HUES64 (cell line): ENCODE measurements around the gene MOB3C.

Experiments
- H3K27ac ChIP-seq: 2 replicates; pipeline ENCODE4 v1.7.0; 2013; ENCODE audit warnings: low read depth, low read length, inconsistent platforms
- H3K27me3 ChIP-seq: 2 replicates; pipeline ENCODE4 v1.6.1; 2013; ENCODE audit warnings: mild to moderate bottlenecking, low read length; ENCODE audit not compliant: insufficient read depth
- H3K36me3 ChIP-seq: 2 replicates; pipeline ENCODE4 v1.6.1; 2013; ENCODE audit warnings: mild to moderate bottlenecking, low read length; ENCODE audit not compliant: insufficient read depth
- H3K4me1 ChIP-seq: 2 replicates; pipeline ENCODE4 v1.6.1; 2013; ENCODE audit warnings: mild to moderate bottlenecking, low read length, moderate library complexity; ENCODE audit not compliant: insufficient read depth
- H3K4me3 ChIP-seq: 2 replicates; pipeline ENCODE4 v1.5.1; 2013; ENCODE audit warnings: mild to moderate bottlenecking, low read length, moderate library complexity
- H3K9ac ChIP-seq: 2 replicates; pipeline ENCODE4 v1.6.1; 2013; ENCODE audit warnings: mild to moderate bottlenecking, low read depth, low read length
- H3K9me3 ChIP-seq: 2 replicates; pipeline ENCODE4 v1.6.1; 2013; ENCODE audit warnings: low read depth, low read length; ENCODE audit not compliant: insufficient read depth
- WGBS: fragments of 150-250, 120-280 bp; methylation state at CpG from one replicate; pipeline ENCODE4 v1.1.7; 2013; ENCODE audit warnings: missing lambda C conversion rate; 5-methylcytosine and 5-hydroxymethylcytosine counted together

Gene MOB3C

GRCh38 chr1:46589529-46589928 lies 27.1 kb downstream of the MOB3C start:
- H3K9ac ChIP-seq = no peak overlapping the region
- no peak overlapping the region for H3K27ac ChIP-seq
- no peaks in the 10 kb centered on the region for H3K27me3 ChIP-seq
- no peak overlapping the region for H3K4me3 ChIP-seq
- 91% methylated on average over 3 of the region's 3 CpGs for WGBS
- no peaks in the 10 kb centered on the region for H3K4me1 ChIP-seq
- H3K9me3 ChIP-seq = no peaks in the 10 kb centered on the region
- peaks cover 13% of the 10 kb centered on the region; the same call in 1 of the 2 replicates for H3K36me3 ChIP-seq

- WGBS = 94% methylated on average over 7 of the region's 7 CpGs
- Histone ChIP-seq H3K27me3 (no peaks in the 10 kb centered on the region), H3K9ac (no peak overlapping the region), H3K27ac (no peak overlapping the region), H3K4me1 (peaks cover 6% of the 10 kb centered on the region; the same call in 1 of the 2 replicates), H3K4me3 (no peak overlapping the region), H3K36me3 (peaks cover 8% of the 10 kb centered on the region), H3K9me3 (no peaks in the 10 kb centered on the region)
Measured at GRCh38 chr1:46587069-46587468, 29.5 kb downstream of the MOB3C start.

GRCh38 chr1:46585312-46585938 lies 31.2 kb downstream of the MOB3C start:
- no peaks in the 10 kb centered on the region for H3K9me3 ChIP-seq
- no peak overlapping the region for H3K4me3 ChIP-seq
- WGBS = 95% methylated on average over 12 of the region's 12 CpGs
- no peak overlapping the region for H3K9ac ChIP-seq
- H3K4me1 ChIP-seq = peaks cover 6% of the 10 kb centered on the region; the same call in 1 of the 2 replicates
- no peak overlapping the region for H3K27ac ChIP-seq
- no peaks in the 10 kb centered on the region for H3K27me3 ChIP-seq
- peaks cover 3% of the 10 kb centered on the region for H3K36me3 ChIP-seq

- no peaks in the 10 kb centered on the region for H3K27me3 ChIP-seq
- no peaks in the 10 kb centered on the region for H3K9me3 ChIP-seq
- no peak overlapping the region for H3K9ac ChIP-seq
- no peak overlapping the region for H3K27ac ChIP-seq
- peaks cover 7% of the 10 kb centered on the region; the same call in 1 of the 2 replicates for H3K36me3 ChIP-seq
- 75% methylated on average over 5 of the region's 5 CpGs for WGBS
- peaks cover 6% of the 10 kb centered on the region; the same call in 1 of the 2 replicates for H3K4me1 ChIP-seq
- H3K4me3 ChIP-seq = no peak overlapping the region
Measured at GRCh38 chr1:46583494-46583893, 33.1 kb downstream of the MOB3C start.

- WGBS = 94% methylated on average over 7 of the region's 7 CpGs
- Histone ChIP-seq H3K9ac (no peak overlapping the region), H3K27me3 (no peaks in the 10 kb centered on the region), H3K4me3 (no peak overlapping the region), H3K9me3 (no peaks in the 10 kb centered on the region), H3K4me1 (peaks cover 6% of the 10 kb centered on the region; the same call in 1 of the 2 replicates), H3K36me3 (peaks cover 7% of the 10 kb centered on the region; the same call in 1 of the 2 replicates), H3K27ac (no peak overlapping the region)
Measured at GRCh38 chr1:46582972-46583371, 33.6 kb downstream of the MOB3C start.

GRCh38 chr1:46581681-46582455 lies 34.7 kb downstream of the MOB3C start:
- no peaks in the 10 kb centered on the region for H3K27me3 ChIP-seq
- H3K4me3 ChIP-seq = no peak overlapping the region
- peaks cover 7% of the 10 kb centered on the region; the same call in 1 of the 2 replicates for H3K36me3 ChIP-seq
- H3K27ac ChIP-seq = no peak overlapping the region
- peaks cover 6% of the 10 kb centered on the region; the same call in 1 of the 2 replicates for H3K4me1 ChIP-seq
- H3K9me3 ChIP-seq = no peaks in the 10 kb centered on the region
- H3K9ac ChIP-seq = no peak overlapping the region
- 90% methylated on average over 4 of the region's 4 CpGs for WGBS

- Histone ChIP-seq H3K27ac (no peak overlapping the region), H3K9me3 (no peaks in the 10 kb centered on the region), H3K9ac (no peak overlapping the region), H3K4me1 (peaks cover 16% of the 10 kb centered on the region; the same call in 1 of the 2 replicates), H3K4me3 (no peak overlapping the region), H3K36me3 (peaks cover 7% of the 10 kb centered on the region; the same call in 1 of the 2 replicates), H3K27me3 (no peaks in the 10 kb centered on the region)
- WGBS = 97% methylated on average over 6 of the region's 6 CpGs
Measured at GRCh38 chr1:46580140-46580903, 36.3 kb downstream of the MOB3C start.

- Histone ChIP-seq H3K27ac (no peak overlapping the region), H3K4me3 (no peak overlapping the region), H3K4me1 (peaks cover 13% of the 10 kb centered on the region; the same call in 1 of the 2 replicates), H3K9me3 (no peaks in the 10 kb centered on the region), H3K36me3 (peaks cover 7% of the 10 kb centered on the region; the same call in 1 of the 2 replicates), H3K27me3 (no peaks in the 10 kb centered on the region), H3K9ac (no peak overlapping the region)
- WGBS = 92% methylated on average over 4 of the region's 4 CpGs
Measured at GRCh38 chr1:46577671-46578070, 38.9 kb downstream of the MOB3C start.

- Histone ChIP-seq H3K4me3 (no peak overlapping the region), H3K27ac (no peak overlapping the region), H3K27me3 (no peaks in the 10 kb centered on the region), H3K4me1 (peaks cover 10% of the 10 kb centered on the region; the same call in 1 of the 2 replicates), H3K9me3 (no peaks in the 10 kb centered on the region), H3K36me3 (0 out of 2 replicates have a peak, but pooled peaks cover 4% of the 10 kb centered on the region), H3K9ac (no peak overlapping the region)
- WGBS = 78% methylated on average over 6 of the region's 6 CpGs
Measured at GRCh38 chr1:46576596-46576995, 40.0 kb downstream of the MOB3C start.

GRCh38 chr1:46575778-46576177 lies 40.8 kb downstream of the MOB3C start:
- 40% methylated on average over 2 of the region's 3 CpGs for WGBS
- Histone ChIP-seq H3K27me3 (no peaks in the 10 kb centered on the region), H3K4me1 (peaks cover 10% of the 10 kb centered on the region; the same call in 1 of the 2 replicates), H3K4me3 (no peak overlapping the region), H3K27ac (0 out of 2 replicates have a peak overlapping the region, but pooled peaks have one; percentile 1), H3K9ac (no peak overlapping the region), H3K36me3 (0 out of 2 replicates have a peak, but pooled peaks cover 4% of the 10 kb centered on the region), H3K9me3 (no peaks in the 10 kb centered on the region)
